Breast epithelium (tissue), 3 donors: Measurements from ENCODE around the gene ITGA2B.

Experiments used
- CTCF ChIP-seq, 3 donors: fragments of 450-650 bp; IDR thresholded peaks; one replicate each; pipeline ENCODE4 v1.5.1; 2016 to 2017; ENCODE audit warnings: antibody characterized with exemption in 3 of 3, mild to moderate bottlenecking in 3 of 3, moderate library complexity in 3 of 3
- POLR2A ChIP-seq: fragments of 450-650 bp; IDR thresholded peaks from one replicate; pipeline ENCODE4 v1.6.1; 2016; ENCODE audit warnings: antibody characterized with exemption, mild to moderate bottlenecking, moderate library complexity
- POLR2AphosphoS5 ChIP-seq, 3 donors: sonication (generic); formaldehyde crosslinking; IDR thresholded peaks; one replicate each; pipeline ENCODE4 v1.6.1; 2017; ENCODE audit warnings: antibody characterized with exemption in 3 of 3

- no peak for TF ChIP-seq POLR2A
- TF ChIP-seq CTCF (IDR thresholded peaks at IDR 0.05) = no peak
- TF ChIP-seq POLR2AphosphoS5 (IDR thresholded peaks at IDR 0.05) = no peak
These were observed 39.8 kb downstream of the ITGA2B start for GRCh38 chr17:44349553-44350070.
